BE2C (cell line): Measurements from ENCODE around the gene MYH7.

Experiments
- DNase-seq: peaks from one replicate; pipeline ENCODE4 v3.0.0-alpha.2; 2020
- H3K27me3 ChIP-seq: fragments of 250-450 bp; sonication (Bioruptor Pico); 2 replicates; pipeline ENCODE4 v1.5.1; 2020; ENCODE audit warnings: mild to moderate bottlenecking
- H3K36me3 ChIP-seq: fragments of 250-450 bp; sonication (Bioruptor Pico); 2 replicates; pipeline ENCODE4 v1.5.1; 2020; ENCODE audit warnings: mild to moderate bottlenecking
- H3K4me1 ChIP-seq: fragments of 250-450 bp; sonication (Bioruptor Pico); 2 replicates; pipeline ENCODE4 v1.5.1; 2020
- H3K4me3 ChIP-seq: 2 replicates; pipeline ENCODE4 v1.5.1; 2011; ENCODE audit warnings: low read depth, low read length
- H3K9me3 ChIP-seq: fragments of 250-450 bp; sonication (Bioruptor Pico); 2 replicates; pipeline ENCODE4 v1.5.1; 2020
- CTCF ChIP-seq: IDR thresholded peaks from 2 replicates; pipeline ENCODE4 v1.5.1; 2012; ENCODE audit warnings: mild to moderate bottlenecking, low read depth, low read length

The MYH7 gene

GRCh38 chr14:23438101-23438971 is 2.9 kb upstream of the MYH7 start:
- H3K36me3 ChIP-seq: no peaks in the 10 kb centered on the region
- no peak for TF ChIP-seq CTCF
- H3K4me3 ChIP-seq: no peak overlapping the region
- H3K4me1 ChIP-seq: no peaks in the 10 kb centered on the region
- H3K9me3 ChIP-seq: no peaks in the 10 kb centered on the region
- no peak for DNase-seq
- no peaks in the 10 kb centered on the region; the same call in 1 of the 2 replicates for H3K27me3 ChIP-seq

- Histone ChIP-seq H3K9me3 (no peaks in the 10 kb centered on the region), H3K27me3 (no peaks in the 10 kb centered on the region; the same call in 1 of the 2 replicates), H3K36me3 (no peaks in the 10 kb centered on the region), H3K4me3 (no peak overlapping the region), H3K4me1 (no peaks in the 10 kb centered on the region)
- TF ChIP-seq CTCF: no peak
- no peak for DNase-seq
Measured at GRCh38 chr14:23437133-23438100, 2.0 kb upstream of the MYH7 start.

- Histone ChIP-seq H3K27me3 (no peaks in the 10 kb centered on the region; the same call in 1 of the 2 replicates), H3K36me3 (no peaks in the 10 kb centered on the region), H3K9me3 (no peaks in the 10 kb centered on the region), H3K4me3 (no peak overlapping the region), H3K4me1 (no peaks in the 10 kb centered on the region)
- TF ChIP-seq CTCF: no peak
- DNase-seq: no peak
Measured at GRCh38 chr14:23436327-23437132, 1.1 kb upstream of the MYH7 start.

GRCh38 chr14:23434488-23435222 is 805 bp downstream of the MYH7 start:
- no peak for DNase-seq
- TF ChIP-seq CTCF: no peak
- H3K9me3 ChIP-seq: no peaks in the 10 kb centered on the region
- H3K4me1 ChIP-seq: no peaks in the 10 kb centered on the region
- H3K27me3 ChIP-seq: no peaks in the 10 kb centered on the region; the same call in 1 of the 2 replicates
- no peak overlapping the region for H3K4me3 ChIP-seq
- H3K36me3 ChIP-seq: no peaks in the 10 kb centered on the region

GRCh38 chr14:23433457-23433856 is 2.0 kb downstream of the MYH7 start:
- Histone ChIP-seq H3K9me3 (no peaks in the 10 kb centered on the region), H3K36me3 (no peaks in the 10 kb centered on the region), H3K27me3 (no peaks in the 10 kb centered on the region; the same call in 1 of the 2 replicates), H3K4me1 (no peaks in the 10 kb centered on the region), H3K4me3 (no peak overlapping the region)
- DNase-seq: no peak
- TF ChIP-seq CTCF: no peak
